Measurements from ENCODE around the gene PRRC2B. TPM values are rescaled to one million over a fixed set of nuclear protein-coding genes. Genes with fewer than 3 reads are reported as not detected.

Gene PRRC2B
- total RNA-seq, 1 experiment from 2014 or later, result 219 TPM

GRCh38 chr9:131432597-131433301 lies 38.9 kb downstream of the PRRC2B start:
- Histone ChIP-seq H3K27me3 (replicated peaks; ENCODE audit: control insufficient read depth, insufficient read depth, low read length) (no peaks in the 10 kb centered on the region), H3K4me3 (ENCODE audit: low read depth, low read length) (no peak overlapping the region), H3K4me1 (no peaks in the 10 kb centered on the region), H3K36me3 (ENCODE audit: control insufficient read depth, insufficient read depth, low read length) (peaks cover 6% of the 10 kb centered on the region), H3K9me3 (no peaks in the 10 kb centered on the region)
- TF ChIP-seq CTCF (IDR thresholded peaks at IDR 0.05; ENCODE audit: insufficient read depth in 1 of 2, low read depth in 1 of 2, low read length in 1 of 2, severe bottlenecking in 1 of 2, unreplicated experiment in 1 of 2), result no peak
- peak in 1 of 2 experiments; percentile 23 for DNase-seq
- Mint-ChIP-seq H3K27ac (ENCODE audit: unreplicated experiment) (no peak overlapping the region), H3K9me3 (ENCODE audit: unreplicated experiment) (no peaks in the 10 kb centered on the region), H3K4me3 (ENCODE audit: unreplicated experiment) (no peak overlapping the region), H3K36me3 (ENCODE audit: insufficient read depth, unreplicated experiment) (peaks cover 94% of the 10 kb centered on the region), H3K4me1 (ENCODE audit: low read depth, unreplicated experiment) (no peaks in the 10 kb centered on the region), H3K27me3 (ENCODE audit: insufficient read depth, unreplicated experiment) (no peaks in the 10 kb centered on the region)
- POLR2A ChIA-PET, result no interaction called here
- CTCF ChIA-PET, result interaction anchor here (0.6 kb wide), 2 partner anchors 151 to 921 kb away, joined by 3 to 5 read pairs; no protein-coding TSS in a partner anchor
- intact Hi-C loops (cut with micrococcal nuclease; ENCODE audit: unreplicated experiment), result no loop called here
- BruUV-seq (replicated peaks), result no TSS peak

GRCh38 chr9:131433302-131433854 lies 39.5 kb downstream of the PRRC2B start:
- H3K27me3 Mint-ChIP-seq (ENCODE audit: insufficient read depth, unreplicated experiment), result no peaks in the 10 kb centered on the region
- ChIA-PET POLR2A (no interaction called here), CTCF (no interaction called here)
- H3K4me1 Mint-ChIP-seq (ENCODE audit: low read depth, unreplicated experiment), result no peaks in the 10 kb centered on the region
- no peak for TF ChIP-seq CTCF (IDR thresholded peaks at IDR 0.05; ENCODE audit: insufficient read depth in 1 of 2, low read depth in 1 of 2, low read length in 1 of 2, severe bottlenecking in 1 of 2, unreplicated experiment in 1 of 2)
- H3K4me3 Mint-ChIP-seq (ENCODE audit: unreplicated experiment), result no peak overlapping the region
- H3K27me3 ChIP-seq (replicated peaks; ENCODE audit: control insufficient read depth, insufficient read depth, low read length), result no peaks in the 10 kb centered on the region
- H3K36me3 Mint-ChIP-seq (ENCODE audit: insufficient read depth, unreplicated experiment), result peaks cover 97% of the 10 kb centered on the region
- no TSS peak for BruUV-seq (replicated peaks)
- no peaks in the 10 kb centered on the region for H3K9me3 ChIP-seq
- no peaks in the 10 kb centered on the region for H3K4me1 ChIP-seq
- peaks cover 6% of the 10 kb centered on the region for H3K36me3 ChIP-seq (ENCODE audit: control insufficient read depth, insufficient read depth, low read length)
- H3K27ac Mint-ChIP-seq (ENCODE audit: unreplicated experiment), result no peak overlapping the region
- H3K4me3 ChIP-seq (ENCODE audit: low read depth, low read length), result no peak overlapping the region
- intact Hi-C loops (cut with micrococcal nuclease; ENCODE audit: unreplicated experiment), result no loop called here
- no peaks in the 10 kb centered on the region for H3K9me3 Mint-ChIP-seq (ENCODE audit: unreplicated experiment)
- peak in 1 of 2 experiments; percentile 17 for DNase-seq

- no peak overlapping the region for H3K4me3 Mint-ChIP-seq (ENCODE audit: unreplicated experiment)
- TF ChIP-seq CTCF (IDR thresholded peaks at IDR 0.05; ENCODE audit: insufficient read depth in 1 of 2, low read depth in 1 of 2, low read length in 1 of 2, severe bottlenecking in 1 of 2, unreplicated experiment in 1 of 2), result no peak
- H3K27me3 ChIP-seq (replicated peaks; ENCODE audit: control insufficient read depth, insufficient read depth, low read length), result no peaks in the 10 kb centered on the region
- H3K4me1 Mint-ChIP-seq (ENCODE audit: low read depth, unreplicated experiment), result no peaks in the 10 kb centered on the region
- H3K4me3 ChIP-seq (ENCODE audit: low read depth, low read length), result no peak overlapping the region
- no TSS peak for BruUV-seq (replicated peaks)
- CTCF ChIA-PET, result no interaction called here
- no peaks in the 10 kb centered on the region for H3K27me3 Mint-ChIP-seq (ENCODE audit: insufficient read depth, unreplicated experiment)
- no peaks in the 10 kb centered on the region for H3K9me3 ChIP-seq
- POLR2A ChIA-PET, result interaction anchor here (0.6 kb wide), 1 partner anchor 78 kb away, joined by 7 read pairs; no protein-coding TSS in a partner anchor
- intact Hi-C loops (cut with micrococcal nuclease; ENCODE audit: unreplicated experiment), result no loop called here
- no peak for DNase-seq
- peaks cover 100% of the 10 kb centered on the region for H3K36me3 Mint-ChIP-seq (ENCODE audit: insufficient read depth, unreplicated experiment)
- H3K9me3 Mint-ChIP-seq (ENCODE audit: unreplicated experiment), result no peaks in the 10 kb centered on the region
- peaks cover 9% of the 10 kb centered on the region for H3K36me3 ChIP-seq (ENCODE audit: control insufficient read depth, insufficient read depth, low read length)
- no peak overlapping the region for H3K27ac Mint-ChIP-seq (ENCODE audit: unreplicated experiment)
- no peaks in the 10 kb centered on the region for H3K4me1 ChIP-seq
Measured at GRCh38 chr9:131434673-131435072, 40.8 kb downstream of the PRRC2B start.
